ENCODE results near the gene HTR6.
A peak's percentile ranks its signal among the peaks of the same experiment; 100 is the strongest.

Gene HTR6

DNA sequence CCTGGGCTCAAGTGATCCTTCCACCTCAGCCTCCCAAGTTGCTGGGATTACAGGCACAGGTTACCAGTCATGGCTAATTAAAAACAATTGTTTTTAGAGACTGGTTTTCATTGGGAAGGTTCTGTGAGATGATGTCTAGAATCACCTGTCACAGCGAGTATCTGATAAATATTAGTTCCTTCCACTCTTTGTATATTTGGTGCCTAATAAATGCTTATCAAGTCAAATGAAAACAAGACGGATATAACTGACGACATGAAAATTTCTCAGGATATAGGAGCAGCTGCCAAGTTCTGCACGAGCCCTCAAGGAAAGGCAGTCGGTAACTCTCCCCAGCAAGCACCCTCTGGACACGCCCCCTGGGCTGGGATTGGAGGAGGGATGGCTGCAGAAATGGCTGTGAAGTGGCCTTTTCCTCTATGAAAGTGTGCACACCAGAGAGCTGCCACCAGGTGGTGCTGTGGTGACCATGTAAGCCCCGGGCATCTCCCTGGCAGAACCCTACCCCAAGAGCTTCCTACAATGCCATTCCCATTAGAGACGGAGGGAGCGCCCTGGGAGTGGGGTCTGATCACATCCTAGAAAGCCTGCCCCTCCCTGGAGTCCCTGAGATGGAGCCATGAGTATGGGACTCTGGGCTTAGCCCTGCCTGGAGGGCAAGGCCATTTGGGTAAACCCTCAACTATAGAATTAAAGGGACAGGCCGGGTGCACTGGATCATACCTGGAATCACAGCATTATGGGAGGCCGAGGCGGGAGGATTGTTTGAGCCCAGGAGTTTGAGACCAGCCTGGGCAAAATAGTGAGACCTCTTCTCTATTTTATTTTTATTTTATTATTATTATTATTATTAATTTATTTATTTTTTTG, 50.9 kb downstream of the HTR6 start:
- peak; percentile 63 to 68 for DNase-seq (ENCODE audit: low read depth in 1 of 2, low spot score in 1 of 2)

DNA sequence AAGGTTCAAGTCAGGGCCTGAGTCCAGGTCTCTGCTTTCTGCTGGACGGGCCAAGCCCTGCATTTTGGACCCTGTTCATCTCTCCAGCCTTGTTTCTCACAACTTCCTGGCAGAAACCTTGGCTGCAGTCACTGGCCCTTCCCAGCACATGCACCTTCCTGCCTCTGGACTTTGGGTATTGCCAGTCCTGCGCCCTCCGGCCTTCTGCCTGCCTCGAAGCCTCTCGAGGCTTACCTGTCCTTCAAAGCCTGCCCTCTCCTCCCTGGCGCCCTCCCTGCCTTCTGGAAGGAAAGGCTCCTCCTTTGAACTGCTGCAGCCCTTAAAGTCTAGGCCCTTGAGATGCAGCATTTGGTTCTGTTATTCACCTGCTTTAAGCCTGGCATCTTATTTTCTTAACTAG, 52.8 kb downstream of the HTR6 start:
- DNase-seq (ENCODE audit: low read depth in 1 of 2, low spot score in 1 of 2) = no peak

DNA sequence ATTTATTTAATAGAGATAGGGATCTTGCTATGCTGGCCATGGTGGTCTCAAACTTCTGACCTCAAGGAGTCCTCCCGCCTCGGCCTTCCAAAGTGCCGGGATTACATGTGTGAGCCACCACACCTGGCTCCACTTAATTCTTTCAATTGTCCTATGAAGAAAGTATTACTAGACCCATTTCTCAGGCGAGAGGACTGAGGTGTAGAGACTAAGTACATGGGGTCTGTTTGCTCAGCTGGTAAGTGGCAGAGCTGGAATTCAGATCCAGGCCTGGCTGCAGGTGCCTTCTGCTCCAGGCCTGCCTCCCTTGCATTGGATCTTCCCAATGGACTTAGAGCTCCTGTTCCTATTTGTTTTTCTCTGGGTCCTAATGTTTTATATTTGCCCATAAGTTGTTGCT, 55.5 kb downstream of the HTR6 start:
- no peak for DNase-seq (ENCODE audit: low read depth in 1 of 2, low spot score in 1 of 2)

DNA sequence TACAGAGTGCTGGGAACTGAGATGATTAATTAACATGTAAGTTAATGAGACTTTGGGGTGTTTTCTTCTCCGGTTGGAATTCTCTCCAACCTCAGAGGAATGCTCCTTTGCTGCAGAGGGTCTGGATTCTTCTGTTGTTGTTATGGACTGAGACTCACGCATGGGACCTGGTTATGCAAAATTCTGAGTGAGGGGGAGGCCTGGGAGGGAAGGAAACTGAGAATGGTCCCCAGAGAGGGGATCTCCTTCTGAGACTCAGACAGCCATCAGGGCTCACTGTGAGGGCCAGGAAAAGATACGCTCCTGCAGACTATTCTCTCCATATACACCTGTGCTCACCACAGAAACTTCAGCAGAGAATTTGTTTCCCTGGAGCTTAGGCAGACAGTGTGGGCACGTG, 56.3 kb downstream of the HTR6 start:
- DNase-seq (ENCODE audit: low read depth in 1 of 2, low spot score in 1 of 2) = no peak

DNA sequence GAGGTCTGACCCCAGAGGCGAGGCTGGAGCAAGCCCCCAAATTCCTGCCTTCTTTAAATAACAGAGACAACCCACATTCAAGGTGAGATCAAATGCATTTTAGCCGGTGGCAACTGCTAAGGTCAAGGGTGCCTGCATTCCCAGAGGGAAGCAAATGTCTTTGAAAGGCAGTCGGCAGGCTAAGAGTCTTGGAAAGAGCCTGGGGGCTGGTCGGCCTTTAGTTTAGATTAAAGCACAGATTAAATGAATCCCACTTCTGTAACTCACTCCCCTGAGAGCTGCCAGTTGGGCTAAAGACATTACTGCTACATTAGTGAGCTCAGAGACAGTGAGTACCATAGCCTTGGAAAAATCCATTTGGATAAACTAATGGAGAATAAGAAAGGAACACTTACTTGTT, 59.2 kb downstream of the HTR6 start:
- no peak for DNase-seq (ENCODE audit: low read depth in 1 of 2, low spot score in 1 of 2)

DNA sequence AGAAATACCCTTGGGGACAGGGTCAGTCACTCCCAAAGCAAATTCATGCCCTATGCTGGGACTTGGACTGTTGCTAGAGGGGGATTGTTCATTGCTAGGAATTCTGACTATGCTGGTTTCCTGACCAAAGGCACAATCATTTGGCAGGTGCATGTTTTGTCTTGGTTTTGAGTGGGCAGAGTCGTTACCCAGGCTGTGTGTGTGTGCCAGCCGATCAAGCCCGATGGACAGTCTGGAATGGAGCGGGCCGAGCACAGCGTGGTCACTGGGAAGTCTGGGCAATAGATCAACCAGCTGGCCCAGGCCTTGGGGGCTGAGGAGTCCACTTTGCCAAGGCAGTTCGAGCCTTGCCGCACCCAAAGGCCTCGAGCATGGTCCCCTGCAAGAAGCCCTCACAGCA, 60.9 kb downstream of the HTR6 start:
- DNase-seq (ENCODE audit: low read depth in 1 of 2, low spot score in 1 of 2) = no peak

DNA sequence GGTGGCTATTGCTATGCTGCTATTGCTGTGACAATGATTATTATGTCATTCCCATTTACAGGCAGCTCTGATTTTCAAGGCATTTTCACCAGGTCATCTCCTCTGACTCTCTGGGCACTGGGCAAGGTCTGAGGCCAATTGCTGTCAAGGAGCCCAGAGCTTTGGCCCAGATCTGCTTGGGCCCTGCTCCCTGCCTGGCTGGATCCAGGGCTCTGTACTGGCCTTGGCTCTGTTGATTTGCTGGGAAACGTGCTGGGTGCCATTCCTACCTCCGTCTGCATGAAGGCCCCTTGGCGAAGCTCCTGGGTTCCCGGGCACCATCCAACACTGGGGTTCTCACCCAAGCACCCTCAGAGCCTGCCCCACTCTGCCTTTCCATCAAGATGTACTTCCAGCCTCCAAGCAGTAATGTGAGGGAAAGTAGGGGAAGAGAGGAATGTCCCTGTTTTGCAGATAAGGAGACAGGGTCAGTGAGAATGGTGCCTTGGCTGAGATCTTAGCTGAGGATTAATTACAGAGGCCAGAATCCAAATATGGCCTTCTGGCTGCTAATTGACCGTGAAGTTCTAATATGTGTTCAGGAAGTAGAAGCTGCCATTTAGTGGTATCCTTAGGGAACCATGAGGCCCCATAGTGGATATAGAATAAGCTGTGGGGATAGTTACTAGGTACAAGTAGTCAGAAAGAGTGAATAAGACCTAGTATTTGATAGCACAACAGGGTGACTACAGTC, 63.9 kb downstream of the HTR6 start:
- DNase-seq (ENCODE audit: low read depth in 1 of 2, low spot score in 1 of 2) = no peak

DNA sequence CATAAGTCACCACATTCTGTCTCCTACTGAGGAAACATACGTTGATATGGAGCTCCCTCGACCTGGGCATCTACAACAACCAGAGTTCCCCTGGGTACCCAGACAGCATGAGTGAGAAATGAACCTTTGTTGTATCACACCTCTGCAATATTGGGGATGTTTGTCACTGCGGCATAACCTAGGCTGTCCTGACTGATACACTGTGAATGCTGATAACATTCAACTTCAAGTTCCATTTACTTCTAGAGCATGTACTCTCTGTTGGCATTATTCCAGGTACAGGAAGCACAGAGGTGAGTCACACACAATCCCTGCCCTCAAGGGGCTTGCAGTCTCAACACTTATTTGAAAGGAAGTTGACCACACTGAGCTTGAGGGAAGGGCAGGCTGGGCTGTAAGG, 65.6 kb downstream of the HTR6 start:
- no peak for DNase-seq (ENCODE audit: low read depth in 1 of 2, low spot score in 1 of 2)

All from activated T-helper 1 cell treated with anti-CD3 and anti-CD28 coated beads, Interleukin-2, amount 50 U/mL, for 16 hours (primary cell).